Stomach (tissue), 4 donors: ENCODE measurements around the gene POU3F3.

Source experiments
- POLR2A ChIP-seq, 4 donors: fragments of 450-650 bp; IDR thresholded peaks; one replicate each; pipeline ENCODE4 v1.6.1; 2016; ENCODE audit warnings: antibody characterized with exemption in 4 of 4, control low read depth in 2 of 4, mild to moderate bottlenecking in 1 of 4, moderate library complexity in 1 of 4
- TF ChIP-seq, protein P1 (sequence below), 7 experiments: fragments of 450-650 bp in 4 of 7; fragments of 200-600 bp in 3 of 7; sonication (generic) in 3 of 7; IDR thresholded peaks; one replicate each; pipeline ENCODE4 v1.5.1; 2016 to 2019; ENCODE audit warnings: antibody characterized with exemption in 7 of 7, control low read depth in 2 of 7, mild to moderate bottlenecking in 1 of 7

DNA sequence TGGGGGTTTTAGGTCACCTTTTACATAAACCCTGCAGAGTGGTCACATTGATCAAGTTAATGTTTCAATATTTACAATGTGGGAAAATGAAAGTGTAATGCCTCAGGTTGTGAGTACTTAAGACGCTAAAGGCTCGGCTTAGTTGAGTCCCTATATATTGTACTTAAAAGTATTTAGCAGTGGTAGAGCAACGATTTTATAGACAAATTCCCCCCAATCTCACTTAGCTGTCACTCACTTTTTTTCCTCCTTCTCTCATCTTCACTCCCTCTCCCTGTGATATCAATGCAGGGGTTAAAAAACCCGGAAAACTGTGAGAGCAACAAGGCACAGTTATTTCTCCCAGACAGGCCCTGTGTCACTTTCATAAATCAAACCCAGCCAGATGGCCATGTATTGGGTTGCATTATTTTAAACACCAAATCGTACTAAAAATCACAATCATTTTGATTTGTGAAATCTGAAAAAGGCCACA is 5.4 kb downstream of the POU3F3 start:
- TF ChIP-seq, protein P1, sequence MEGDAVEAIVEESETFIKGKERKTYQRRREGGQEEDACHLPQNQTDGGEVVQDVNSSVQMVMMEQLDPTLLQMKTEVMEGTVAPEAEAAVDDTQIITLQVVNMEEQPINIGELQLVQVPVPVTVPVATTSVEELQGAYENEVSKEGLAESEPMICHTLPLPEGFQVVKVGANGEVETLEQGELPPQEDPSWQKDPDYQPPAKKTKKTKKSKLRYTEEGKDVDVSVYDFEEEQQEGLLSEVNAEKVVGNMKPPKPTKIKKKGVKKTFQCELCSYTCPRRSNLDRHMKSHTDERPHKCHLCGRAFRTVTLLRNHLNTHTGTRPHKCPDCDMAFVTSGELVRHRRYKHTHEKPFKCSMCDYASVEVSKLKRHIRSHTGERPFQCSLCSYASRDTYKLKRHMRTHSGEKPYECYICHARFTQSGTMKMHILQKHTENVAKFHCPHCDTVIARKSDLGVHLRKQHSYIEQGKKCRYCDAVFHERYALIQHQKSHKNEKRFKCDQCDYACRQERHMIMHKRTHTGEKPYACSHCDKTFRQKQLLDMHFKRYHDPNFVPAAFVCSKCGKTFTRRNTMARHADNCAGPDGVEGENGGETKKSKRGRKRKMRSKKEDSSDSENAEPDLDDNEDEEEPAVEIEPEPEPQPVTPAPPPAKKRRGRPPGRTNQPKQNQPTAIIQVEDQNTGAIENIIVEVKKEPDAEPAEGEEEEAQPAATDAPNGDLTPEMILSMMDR (IDR thresholded peaks at IDR 0.05): no peak
- TF ChIP-seq POLR2A (IDR thresholded peaks at IDR 0.05): no peak
